ENCODE results near the gene RNF208. TPM values are rescaled to one million over a fixed set of nuclear protein-coding genes. Genes with fewer than 3 reads are reported as not detected.

Gene RNF208
- polyA plus RNA-seq, 2 of the 4 experiments (the other 2 are of a cell fraction), result 0.06 to 1.7 TPM

- Histone ChIP-seq H3K4me1 (peaks cover 19% of the 10 kb centered on the region), H3K4me2 (no peak overlapping the region), H3K4me3 (no peak overlapping the region), H3K9me3 (no peaks in the 10 kb centered on the region), H3K27ac (no peak overlapping the region)
- ATAC-seq (no peak), FAIRE-seq (no peak), DNase-seq (ENCODE audit: low read depth in 1 of 2, low spot score in 1 of 2) (no peak)
- no peak for TF ChIP-seq SMC3 (IDR thresholded peaks at IDR 0.05)
- TF ChIP-seq, protein P1, sequence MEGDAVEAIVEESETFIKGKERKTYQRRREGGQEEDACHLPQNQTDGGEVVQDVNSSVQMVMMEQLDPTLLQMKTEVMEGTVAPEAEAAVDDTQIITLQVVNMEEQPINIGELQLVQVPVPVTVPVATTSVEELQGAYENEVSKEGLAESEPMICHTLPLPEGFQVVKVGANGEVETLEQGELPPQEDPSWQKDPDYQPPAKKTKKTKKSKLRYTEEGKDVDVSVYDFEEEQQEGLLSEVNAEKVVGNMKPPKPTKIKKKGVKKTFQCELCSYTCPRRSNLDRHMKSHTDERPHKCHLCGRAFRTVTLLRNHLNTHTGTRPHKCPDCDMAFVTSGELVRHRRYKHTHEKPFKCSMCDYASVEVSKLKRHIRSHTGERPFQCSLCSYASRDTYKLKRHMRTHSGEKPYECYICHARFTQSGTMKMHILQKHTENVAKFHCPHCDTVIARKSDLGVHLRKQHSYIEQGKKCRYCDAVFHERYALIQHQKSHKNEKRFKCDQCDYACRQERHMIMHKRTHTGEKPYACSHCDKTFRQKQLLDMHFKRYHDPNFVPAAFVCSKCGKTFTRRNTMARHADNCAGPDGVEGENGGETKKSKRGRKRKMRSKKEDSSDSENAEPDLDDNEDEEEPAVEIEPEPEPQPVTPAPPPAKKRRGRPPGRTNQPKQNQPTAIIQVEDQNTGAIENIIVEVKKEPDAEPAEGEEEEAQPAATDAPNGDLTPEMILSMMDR (IDR thresholded peaks at IDR 0.05), result no peak
- TF ChIP-seq, protein P2, sequence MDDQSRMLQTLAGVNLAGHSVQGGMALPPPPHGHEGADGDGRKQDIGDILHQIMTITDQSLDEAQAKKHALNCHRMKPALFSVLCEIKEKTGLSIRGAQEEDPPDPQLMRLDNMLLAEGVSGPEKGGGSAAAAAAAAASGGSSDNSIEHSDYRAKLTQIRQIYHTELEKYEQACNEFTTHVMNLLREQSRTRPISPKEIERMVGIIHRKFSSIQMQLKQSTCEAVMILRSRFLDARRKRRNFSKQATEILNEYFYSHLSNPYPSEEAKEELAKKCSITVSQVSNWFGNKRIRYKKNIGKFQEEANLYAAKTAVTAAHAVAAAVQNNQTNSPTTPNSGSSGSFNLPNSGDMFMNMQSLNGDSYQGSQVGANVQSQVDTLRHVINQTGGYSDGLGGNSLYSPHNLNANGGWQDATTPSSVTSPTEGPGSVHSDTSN (IDR thresholded peaks at IDR 0.05), result no peak
- TF ChIP-seq, protein P3, sequence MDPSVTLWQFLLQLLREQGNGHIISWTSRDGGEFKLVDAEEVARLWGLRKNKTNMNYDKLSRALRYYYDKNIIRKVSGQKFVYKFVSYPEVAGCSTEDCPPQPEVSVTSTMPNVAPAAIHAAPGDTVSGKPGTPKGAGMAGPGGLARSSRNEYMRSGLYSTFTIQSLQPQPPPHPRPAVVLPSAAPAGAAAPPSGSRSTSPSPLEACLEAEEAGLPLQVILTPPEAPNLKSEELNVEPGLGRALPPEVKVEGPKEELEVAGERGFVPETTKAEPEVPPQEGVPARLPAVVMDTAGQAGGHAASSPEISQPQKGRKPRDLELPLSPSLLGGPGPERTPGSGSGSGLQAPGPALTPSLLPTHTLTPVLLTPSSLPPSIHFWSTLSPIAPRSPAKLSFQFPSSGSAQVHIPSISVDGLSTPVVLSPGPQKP (IDR thresholded peaks at IDR 0.05; ENCODE audit: low read depth, low read length), result no peak
- TF ChIP-seq RARB (CRISPR knock-in tag; IDR thresholded peaks at IDR 0.05), result no peak
- TF ChIP-seq, protein P4, sequence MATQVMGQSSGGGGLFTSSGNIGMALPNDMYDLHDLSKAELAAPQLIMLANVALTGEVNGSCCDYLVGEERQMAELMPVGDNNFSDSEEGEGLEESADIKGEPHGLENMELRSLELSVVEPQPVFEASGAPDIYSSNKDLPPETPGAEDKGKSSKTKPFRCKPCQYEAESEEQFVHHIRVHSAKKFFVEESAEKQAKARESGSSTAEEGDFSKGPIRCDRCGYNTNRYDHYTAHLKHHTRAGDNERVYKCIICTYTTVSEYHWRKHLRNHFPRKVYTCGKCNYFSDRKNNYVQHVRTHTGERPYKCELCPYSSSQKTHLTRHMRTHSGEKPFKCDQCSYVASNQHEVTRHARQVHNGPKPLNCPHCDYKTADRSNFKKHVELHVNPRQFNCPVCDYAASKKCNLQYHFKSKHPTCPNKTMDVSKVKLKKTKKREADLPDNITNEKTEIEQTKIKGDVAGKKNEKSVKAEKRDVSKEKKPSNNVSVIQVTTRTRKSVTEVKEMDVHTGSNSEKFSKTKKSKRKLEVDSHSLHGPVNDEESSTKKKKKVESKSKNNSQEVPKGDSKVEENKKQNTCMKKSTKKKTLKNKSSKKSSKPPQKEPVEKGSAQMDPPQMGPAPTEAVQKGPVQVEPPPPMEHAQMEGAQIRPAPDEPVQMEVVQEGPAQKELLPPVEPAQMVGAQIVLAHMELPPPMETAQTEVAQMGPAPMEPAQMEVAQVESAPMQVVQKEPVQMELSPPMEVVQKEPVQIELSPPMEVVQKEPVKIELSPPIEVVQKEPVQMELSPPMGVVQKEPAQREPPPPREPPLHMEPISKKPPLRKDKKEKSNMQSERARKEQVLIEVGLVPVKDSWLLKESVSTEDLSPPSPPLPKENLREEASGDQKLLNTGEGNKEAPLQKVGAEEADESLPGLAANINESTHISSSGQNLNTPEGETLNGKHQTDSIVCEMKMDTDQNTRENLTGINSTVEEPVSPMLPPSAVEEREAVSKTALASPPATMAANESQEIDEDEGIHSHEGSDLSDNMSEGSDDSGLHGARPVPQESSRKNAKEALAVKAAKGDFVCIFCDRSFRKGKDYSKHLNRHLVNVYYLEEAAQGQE (IDR thresholded peaks at IDR 0.05), result no peak
- TF ChIP-seq, protein P5, sequence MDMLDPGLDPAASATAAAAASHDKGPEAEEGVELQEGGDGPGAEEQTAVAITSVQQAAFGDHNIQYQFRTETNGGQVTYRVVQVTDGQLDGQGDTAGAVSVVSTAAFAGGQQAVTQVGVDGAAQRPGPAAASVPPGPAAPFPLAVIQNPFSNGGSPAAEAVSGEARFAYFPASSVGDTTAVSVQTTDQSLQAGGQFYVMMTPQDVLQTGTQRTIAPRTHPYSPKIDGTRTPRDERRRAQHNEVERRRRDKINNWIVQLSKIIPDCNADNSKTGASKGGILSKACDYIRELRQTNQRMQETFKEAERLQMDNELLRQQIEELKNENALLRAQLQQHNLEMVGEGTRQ (IDR thresholded peaks at IDR 0.05), result no peak
- no peak for TF ChIP-seq SREBF2 (IDR thresholded peaks at IDR 0.05)
- no peak for TF ChIP-seq KDM1A (IDR thresholded peaks at IDR 0.05; ENCODE audit: low read depth)
- no peak for TF ChIP-seq EP300 (IDR thresholded peaks at IDR 0.05)
- no peak for TF ChIP-seq HOXA7 (CRISPR knock-in tag; IDR thresholded peaks at IDR 0.05)
- TF ChIP-seq CHD4 (IDR thresholded peaks at IDR 0.05; ENCODE audit: borderline replicate concordance), result no peak
- no peak for TF ChIP-seq CHD2 (IDR thresholded peaks at IDR 0.05; ENCODE audit: low read length, partially characterized antibody)
- TF ChIP-seq RAD21 (conservative IDR thresholded peaks at IDR 0.05 in 1 of 2, IDR thresholded peaks at IDR 0.05 in 1 of 2), result no peak
- no peak for TF ChIP-seq RFX5 (IDR thresholded peaks at IDR 0.05)
- no peak for TF ChIP-seq GATA3 (IDR thresholded peaks at IDR 0.05; ENCODE audit: borderline replicate concordance)
- TF ChIP-seq, protein P6, sequence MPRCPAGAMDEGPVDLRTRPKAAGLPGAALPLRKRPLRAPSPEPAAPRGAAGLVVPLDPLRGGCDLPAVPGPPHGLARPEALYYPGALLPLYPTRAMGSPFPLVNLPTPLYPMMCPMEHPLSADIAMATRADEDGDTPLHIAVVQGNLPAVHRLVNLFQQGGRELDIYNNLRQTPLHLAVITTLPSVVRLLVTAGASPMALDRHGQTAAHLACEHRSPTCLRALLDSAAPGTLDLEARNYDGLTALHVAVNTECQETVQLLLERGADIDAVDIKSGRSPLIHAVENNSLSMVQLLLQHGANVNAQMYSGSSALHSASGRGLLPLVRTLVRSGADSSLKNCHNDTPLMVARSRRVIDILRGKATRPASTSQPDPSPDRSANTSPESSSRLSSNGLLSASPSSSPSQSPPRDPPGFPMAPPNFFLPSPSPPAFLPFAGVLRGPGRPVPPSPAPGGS (IDR thresholded peaks at IDR 0.05), result no peak
- TF ChIP-seq FOSL2 (IDR thresholded peaks at IDR 0.05), result no peak
- TF ChIP-seq FOSL2 (CRISPR knock-in tag; IDR thresholded peaks at IDR 0.05), result no peak
- TF ChIP-seq MAX (IDR thresholded peaks at IDR 0.05), result no peak
- no peak for TF ChIP-seq MYC (IDR thresholded peaks at IDR 0.05; ENCODE audit: borderline replicate concordance, low read length)
- 80% methylated on average over 19 of the region's 20 CpGs for WGBS (ENCODE audit: missing lambda C conversion rate)
- CTCF ChIA-PET, result interaction anchor here (0.6 to 13.1 kb wide), 7 partner anchors 10 to 470 kb away, joined by 3 to 236 read pairs (median 3); partner anchors contain the start of gene NELFB
- POLR2A ChIA-PET, result no interaction called here
These were observed 25.3 kb upstream of the RNF208 start for GRCh38 chr9:137247135-137247915.
